Cardiac fibroblast (primary cell): ENCODE results near the gene EHF.

Experiments
- DNase-seq, 2 donors: peaks; one replicate each; pipeline versions ENCODE4 v3.0.0 to v3.0.0-alpha.2; 2010; ENCODE audit warnings: low read depth in 2 of 2
- H3K4me3 ChIP-seq, 2 donors: replicated peaks in 1 of 2; 1 replicate in 1 of 2; 2 replicates in 1 of 2; pipeline ENCODE4 v1.5.1; 2011; ENCODE audit warnings: low read depth in 2 of 2, low read length in 2 of 2, mild to moderate bottlenecking in 2 of 2, moderate library complexity in 1 of 2
- TF ChIP-seq, protein P1 (sequence below): IDR thresholded peaks from one replicate; pipeline ENCODE4 v1.5.1; 2011; ENCODE audit warnings: low read depth, mild to moderate bottlenecking, low read length, inconsistent platforms

Gene EHF

DNA sequence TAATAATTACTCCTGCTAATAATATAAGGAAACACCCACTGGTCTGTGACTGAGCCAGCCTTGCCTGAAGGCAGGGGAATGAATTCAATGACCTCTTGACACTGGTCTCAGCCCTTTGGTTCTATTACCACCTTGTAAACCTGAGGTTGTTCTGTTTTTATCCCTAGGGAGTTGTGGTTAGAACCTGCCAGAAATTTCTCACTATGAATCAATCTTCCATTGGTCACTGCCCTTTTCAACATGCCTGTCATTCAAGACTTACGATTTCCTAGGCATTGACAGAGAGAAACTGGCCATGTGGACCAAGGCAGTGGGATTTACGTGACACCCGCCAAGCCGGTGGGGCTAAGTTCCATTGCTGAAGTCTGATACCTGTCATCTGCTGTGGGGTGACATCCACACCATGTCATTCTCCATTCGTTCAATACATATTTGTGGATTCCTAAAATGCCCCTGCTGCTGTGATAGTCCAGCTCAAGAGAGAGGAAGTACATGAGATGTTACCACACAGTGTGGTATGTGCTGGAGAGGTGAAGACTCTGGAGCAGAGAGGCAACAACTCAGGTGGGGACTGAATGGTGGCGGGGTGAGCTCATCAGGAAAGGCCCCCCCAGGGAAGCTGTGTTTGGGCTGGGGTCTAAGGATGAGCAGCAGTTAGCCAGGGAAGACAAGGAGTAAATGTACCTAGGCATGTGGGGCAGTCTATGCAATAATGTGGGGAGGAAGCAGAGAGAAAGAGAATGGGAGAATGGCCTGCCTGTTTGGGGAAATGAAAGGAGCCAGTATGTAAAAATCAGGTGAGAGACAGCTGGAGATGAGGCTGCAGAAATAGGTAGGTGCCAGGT lies 15.2 kb upstream of the EHF start:
- H3K4me3 ChIP-seq, result no peak overlapping the region
- TF ChIP-seq, protein P1, sequence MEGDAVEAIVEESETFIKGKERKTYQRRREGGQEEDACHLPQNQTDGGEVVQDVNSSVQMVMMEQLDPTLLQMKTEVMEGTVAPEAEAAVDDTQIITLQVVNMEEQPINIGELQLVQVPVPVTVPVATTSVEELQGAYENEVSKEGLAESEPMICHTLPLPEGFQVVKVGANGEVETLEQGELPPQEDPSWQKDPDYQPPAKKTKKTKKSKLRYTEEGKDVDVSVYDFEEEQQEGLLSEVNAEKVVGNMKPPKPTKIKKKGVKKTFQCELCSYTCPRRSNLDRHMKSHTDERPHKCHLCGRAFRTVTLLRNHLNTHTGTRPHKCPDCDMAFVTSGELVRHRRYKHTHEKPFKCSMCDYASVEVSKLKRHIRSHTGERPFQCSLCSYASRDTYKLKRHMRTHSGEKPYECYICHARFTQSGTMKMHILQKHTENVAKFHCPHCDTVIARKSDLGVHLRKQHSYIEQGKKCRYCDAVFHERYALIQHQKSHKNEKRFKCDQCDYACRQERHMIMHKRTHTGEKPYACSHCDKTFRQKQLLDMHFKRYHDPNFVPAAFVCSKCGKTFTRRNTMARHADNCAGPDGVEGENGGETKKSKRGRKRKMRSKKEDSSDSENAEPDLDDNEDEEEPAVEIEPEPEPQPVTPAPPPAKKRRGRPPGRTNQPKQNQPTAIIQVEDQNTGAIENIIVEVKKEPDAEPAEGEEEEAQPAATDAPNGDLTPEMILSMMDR, result no peak
- no peak for DNase-seq

DNA sequence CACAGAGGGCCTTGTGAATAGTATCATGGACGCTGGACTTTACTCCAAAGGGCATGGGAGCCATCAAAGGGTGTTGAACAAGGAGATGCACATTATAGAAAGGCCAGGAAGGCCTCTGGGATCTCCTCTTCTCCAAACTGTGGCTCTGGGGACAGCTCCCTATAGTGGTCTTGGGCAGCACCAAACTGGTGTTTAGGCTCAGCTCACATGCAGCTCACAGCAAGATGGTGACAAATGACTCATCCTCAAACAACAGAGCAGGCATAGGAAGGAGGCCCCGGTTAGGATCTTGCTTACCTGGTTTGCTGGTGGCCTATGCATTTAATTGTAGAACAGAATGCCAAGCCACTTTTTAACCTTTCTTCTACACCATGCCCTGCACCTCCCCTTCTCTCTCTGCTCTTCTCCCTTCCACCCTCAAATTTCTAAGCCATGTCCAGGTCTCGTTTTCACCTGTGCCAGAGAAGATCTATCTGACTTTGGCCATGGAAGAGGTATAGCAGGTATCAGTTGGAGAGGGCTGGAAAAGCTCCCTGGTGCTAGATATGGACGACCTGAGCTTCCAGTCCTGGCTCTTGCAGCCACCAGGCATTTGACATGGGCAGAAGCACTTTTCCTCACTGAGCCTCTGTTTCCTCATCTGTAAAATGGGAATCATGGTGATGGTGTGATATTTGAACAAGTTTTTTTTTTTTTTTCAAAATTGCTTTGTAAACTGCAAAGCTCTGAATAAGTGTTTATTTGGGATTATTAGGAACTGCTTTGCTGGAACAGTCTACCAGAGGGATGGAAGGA lies 14.4 kb upstream of the EHF start:
- DNase-seq, result no peak
- no peak overlapping the region for H3K4me3 ChIP-seq
- TF ChIP-seq, protein P1, result no peak

DNA sequence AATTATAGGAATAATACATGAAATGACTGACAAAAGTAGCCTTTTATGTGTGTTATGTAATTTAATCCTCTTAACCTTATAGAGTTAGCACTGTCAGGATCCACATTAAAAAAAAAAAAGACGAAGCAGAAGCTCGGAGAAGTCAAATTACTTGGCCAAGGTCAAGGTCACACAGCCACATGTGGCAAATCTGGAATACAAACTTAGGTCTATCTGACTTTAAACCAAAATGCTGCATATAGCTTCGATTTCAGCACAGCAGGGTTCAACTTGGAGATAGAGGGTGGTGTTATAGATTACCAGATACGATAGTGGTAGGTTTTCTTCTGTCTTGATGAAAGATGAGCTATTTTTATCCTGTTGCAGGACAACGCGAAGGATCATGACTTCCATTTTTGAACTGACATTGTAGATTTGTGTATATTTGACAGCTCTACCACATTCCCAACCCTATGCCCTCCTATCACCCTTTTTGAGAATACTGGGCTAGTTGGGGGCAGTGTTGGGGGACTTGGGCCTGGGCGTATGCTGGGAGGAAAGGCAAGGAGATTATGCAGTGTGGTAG lies 11.6 kb upstream of the EHF start:
- TF ChIP-seq, protein P1, result no peak
- no peak overlapping the region for H3K4me3 ChIP-seq
- DNase-seq, result no peak

DNA sequence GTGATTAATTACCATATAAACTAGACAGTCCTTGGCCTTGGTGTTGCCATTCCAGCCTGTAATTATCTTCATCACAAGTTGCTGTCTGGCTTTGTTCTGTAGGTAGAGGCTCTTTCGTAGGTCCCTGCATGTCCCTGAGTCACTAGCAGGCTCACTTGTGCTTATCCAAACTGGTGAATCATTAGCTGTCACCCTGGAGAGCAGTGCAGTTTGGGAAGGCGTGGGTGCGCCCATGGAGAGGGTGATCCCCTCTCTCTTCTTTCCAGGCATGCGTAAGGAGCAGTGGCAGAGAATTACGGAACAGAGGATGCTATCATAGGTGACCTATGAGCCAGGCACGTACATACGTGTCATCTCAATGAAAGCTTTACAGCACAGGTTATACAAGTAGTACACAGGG lies 11.0 kb upstream of the EHF start:
- TF ChIP-seq, protein P1, result no peak
- peak in 1 of 2 donors; percentile 38 for DNase-seq
- no peak overlapping the region for H3K4me3 ChIP-seq

DNA sequence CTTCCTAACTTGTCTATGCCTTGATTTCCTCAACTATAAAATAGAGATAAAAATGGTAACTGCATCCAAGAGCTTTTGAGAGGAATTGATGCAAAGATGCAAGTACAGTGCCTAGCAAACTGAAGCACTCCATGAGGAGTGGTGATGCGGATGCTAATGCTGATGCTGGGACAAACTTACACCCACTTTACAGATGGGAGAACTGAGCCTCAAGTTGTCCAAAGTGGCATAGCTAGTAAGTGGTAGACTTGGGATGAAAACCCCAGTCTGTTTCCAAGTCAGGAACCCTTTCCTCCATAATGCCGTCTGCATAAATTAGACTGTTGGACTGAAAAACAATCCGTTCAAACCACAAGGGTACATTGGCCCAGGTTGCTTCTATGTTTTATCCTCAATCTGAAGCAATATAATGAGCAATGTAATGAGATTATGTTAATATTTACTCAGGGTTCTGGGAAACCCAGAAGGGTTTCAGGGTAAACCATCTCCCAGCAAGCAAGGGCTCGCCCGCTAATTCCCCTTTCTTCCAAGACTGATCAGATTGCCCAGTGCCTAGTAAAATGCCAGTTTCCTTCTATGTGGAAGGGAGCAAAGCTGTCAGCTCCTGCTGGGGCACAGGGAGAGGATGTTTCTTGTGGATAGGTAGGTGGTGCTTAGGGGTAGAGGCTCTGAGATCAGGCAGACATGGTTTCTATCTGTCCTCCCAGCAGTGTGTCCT lies 10.4 kb upstream of the EHF start:
- DNase-seq, result no peak
- TF ChIP-seq, protein P1, result no peak
- no peak overlapping the region for H3K4me3 ChIP-seq

DNA sequence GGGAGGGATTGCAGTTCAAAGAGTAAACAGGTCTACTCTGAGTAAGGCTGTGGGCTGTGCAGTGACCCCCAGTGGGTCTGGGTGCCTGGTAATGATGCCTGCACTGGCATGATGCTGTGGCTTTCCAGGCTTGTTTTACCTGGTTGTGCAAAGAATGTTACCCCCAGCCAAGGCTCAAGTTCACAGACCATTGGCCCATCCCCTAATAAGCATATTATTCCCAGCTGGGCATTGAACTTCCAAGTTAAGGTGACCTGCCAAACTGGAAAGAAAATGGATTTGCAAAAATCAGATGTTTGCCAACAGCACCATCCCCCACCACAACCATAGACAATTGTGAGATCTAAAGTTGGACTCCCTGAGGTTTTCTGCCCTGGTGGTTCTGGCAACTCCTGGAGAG lies 7.9 kb upstream of the EHF start:
- TF ChIP-seq, protein P1, result no peak
- H3K4me3 ChIP-seq, result no peak overlapping the region
- DNase-seq, result no peak
